ENCODE data around the gene CSF2.

The CSF2 gene

DNA sequence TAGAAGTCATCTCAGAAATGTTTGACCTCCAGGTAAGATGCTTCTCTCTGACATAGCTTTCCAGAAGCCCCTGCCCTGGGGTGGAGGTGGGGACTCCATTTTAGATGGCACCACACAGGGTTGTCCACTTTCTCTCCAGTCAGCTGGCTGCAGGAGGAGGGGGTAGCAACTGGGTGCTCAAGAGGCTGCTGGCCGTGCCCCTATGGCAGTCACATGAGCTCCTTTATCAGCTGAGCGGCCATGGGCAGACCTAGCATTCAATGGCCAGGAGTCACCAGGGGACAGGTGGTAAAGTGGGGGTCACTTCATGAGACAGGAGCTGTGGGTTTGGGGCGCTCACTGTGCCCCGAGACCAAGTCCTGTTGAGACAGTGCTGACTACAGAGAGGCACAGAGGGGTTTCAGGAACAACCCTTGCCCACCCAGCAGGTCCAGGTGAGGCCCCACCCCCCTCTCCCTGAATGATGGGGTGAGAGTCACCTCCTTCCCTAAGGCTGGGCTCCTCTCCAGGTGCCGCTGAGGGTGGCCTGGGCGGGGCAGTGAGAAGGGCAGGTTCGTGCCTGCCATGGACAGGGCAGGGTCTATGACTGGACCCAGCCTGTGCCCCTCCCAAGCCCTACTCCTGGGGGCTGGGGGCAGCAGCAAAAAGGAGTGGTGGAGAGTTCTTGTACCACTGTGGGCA, 642 bp downstream of the CSF2 start:
- Histone ChIP-seq H3K4me3 (ENCODE audit: insufficient read depth in 1 of 2, low read depth in 1 of 2, low read length in 2 of 2) (no peak overlapping the region), H3K27ac (ENCODE audit: low read length, poor library complexity, severe bottlenecking) (no peak overlapping the region), H2BK12ac (ENCODE audit: low read length in 2 of 2) (no peak overlapping the region), H2BK15ac (ENCODE audit: low read depth, poor library complexity, severe bottlenecking) (peak overlapping the region; percentile 48), H2BK120ac (ENCODE audit: low read depth, low read length) (no peak overlapping the region), H4K8ac (ENCODE audit: low read length) (no peak overlapping the region), H3K4ac (ENCODE audit: low read depth in 1 of 2, low read length in 2 of 2) (no peak overlapping the region), H3K4me1 (ENCODE audit: control insufficient read depth, insufficient read depth, low read depth, low read length) (peaks cover 19% of the 10 kb centered on the region), H4K91ac (ENCODE audit: low read length) (peak overlapping the region; percentile 62), H2AK5ac (ENCODE audit: low read length, severe bottlenecking) (no peak overlapping the region), H2AFZ (ENCODE audit: low read depth, low read length) (no peak overlapping the region), H2BK5ac (ENCODE audit: low read depth, low read length, poor library complexity, severe bottlenecking) (no peak overlapping the region), H3K18ac (ENCODE audit: low read depth in 1 of 2, low read length in 2 of 2) (no peak overlapping the region), H3K79me1 (replicated peaks; ENCODE audit: low read length, poor library complexity, severe bottlenecking) (no peaks in the 10 kb centered on the region), H3K27me3 (ENCODE audit: control insufficient read depth in 1 of 2, insufficient read depth in 1 of 2, low read length in 2 of 2) (no peaks in the 10 kb centered on the region), H3K14ac (ENCODE audit: low read length in 2 of 2) (no peak overlapping the region), H3K9ac (ENCODE audit: low read length) (no peak overlapping the region), H3K36me3 (ENCODE audit: control insufficient read depth in 1 of 2, insufficient read depth in 2 of 2, low read depth in 1 of 2, low read length in 2 of 2) (no peaks in the 10 kb centered on the region), H3K4me2 (ENCODE audit: low read length, poor library complexity, severe bottlenecking) (no peak overlapping the region), H3K9me3 (ENCODE audit: control insufficient read depth, low read length) (no peaks in the 10 kb centered on the region), H3K23ac (ENCODE audit: low read length in 2 of 2) (peak overlapping the region in 1 of 2 experiments; percentile 12)
- DNase-seq = no peak
- WGBS = 89% methylated on average over 7 of the region's 7 CpGs

- H2AFZ ChIP-seq (ENCODE audit: low read depth, low read length) = no peak overlapping the region
- WGBS = 85% methylated on average over 16 of the region's 16 CpGs
- peak overlapping the region; percentile 59 for H2BK5ac ChIP-seq (ENCODE audit: low read depth, low read length, poor library complexity, severe bottlenecking)
- no peak overlapping the region for H3K9ac ChIP-seq (ENCODE audit: low read length)
- no peak overlapping the region for H2BK120ac ChIP-seq (ENCODE audit: low read depth, low read length)
- H2AK5ac ChIP-seq (ENCODE audit: low read length, severe bottlenecking) = no peak overlapping the region
- DNase-seq = no peak
- H3K4ac ChIP-seq (ENCODE audit: low read depth in 1 of 2, low read length in 2 of 2) = no peak overlapping the region
- H3K14ac ChIP-seq (ENCODE audit: low read length in 2 of 2) = no peak overlapping the region
- peak overlapping the region; percentile 48 for H2BK15ac ChIP-seq (ENCODE audit: low read depth, poor library complexity, severe bottlenecking)
- no peak overlapping the region for H4K8ac ChIP-seq (ENCODE audit: low read length)
- no peak overlapping the region for H3K27ac ChIP-seq (ENCODE audit: low read length, poor library complexity, severe bottlenecking)
- H3K4me1 ChIP-seq (ENCODE audit: control insufficient read depth, insufficient read depth, low read depth, low read length) = peaks cover 19% of the 10 kb centered on the region
- no peaks in the 10 kb centered on the region for H3K36me3 ChIP-seq (ENCODE audit: control insufficient read depth in 1 of 2, insufficient read depth in 2 of 2, low read depth in 1 of 2, low read length in 2 of 2)
- H3K27me3 ChIP-seq (ENCODE audit: control insufficient read depth in 1 of 2, insufficient read depth in 1 of 2, low read length in 2 of 2) = no peaks in the 10 kb centered on the region
- H3K18ac ChIP-seq (ENCODE audit: low read depth in 1 of 2, low read length in 2 of 2) = no peak overlapping the region
- H3K9me3 ChIP-seq (ENCODE audit: control insufficient read depth, low read length) = no peaks in the 10 kb centered on the region
- no peak overlapping the region for H3K4me3 ChIP-seq (ENCODE audit: insufficient read depth in 1 of 2, low read depth in 1 of 2, low read length in 2 of 2)
- H4K91ac ChIP-seq (ENCODE audit: low read length) = no peak overlapping the region
- H3K4me2 ChIP-seq (ENCODE audit: low read length, poor library complexity, severe bottlenecking) = no peak overlapping the region
- H3K79me1 ChIP-seq (replicated peaks; ENCODE audit: low read length, poor library complexity, severe bottlenecking) = no peaks in the 10 kb centered on the region
- no peak overlapping the region for H3K23ac ChIP-seq (ENCODE audit: low read length in 2 of 2)
- H2BK12ac ChIP-seq (ENCODE audit: low read length in 2 of 2) = no peak overlapping the region
These were observed 1.5 kb downstream of the CSF2 start for GRCh38 chr5:132074772-132075718.

DNA sequence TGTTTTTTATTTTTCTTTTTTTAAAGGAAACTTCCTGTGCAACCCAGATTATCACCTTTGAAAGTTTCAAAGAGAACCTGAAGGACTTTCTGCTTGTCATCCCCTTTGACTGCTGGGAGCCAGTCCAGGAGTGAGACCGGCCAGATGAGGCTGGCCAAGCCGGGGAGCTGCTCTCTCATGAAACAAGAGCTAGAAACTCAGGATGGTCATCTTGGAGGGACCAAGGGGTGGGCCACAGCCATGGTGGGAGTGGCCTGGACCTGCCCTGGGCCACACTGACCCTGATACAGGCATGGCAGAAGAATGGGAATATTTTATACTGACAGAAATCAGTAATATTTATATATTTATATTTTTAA, 2.1 kb downstream of the CSF2 start:
- no peak overlapping the region for H3K27ac ChIP-seq (ENCODE audit: low read length, poor library complexity, severe bottlenecking)
- no peaks in the 10 kb centered on the region for H3K27me3 ChIP-seq (ENCODE audit: control insufficient read depth in 1 of 2, insufficient read depth in 1 of 2, low read length in 2 of 2)
- no peak overlapping the region for H4K8ac ChIP-seq (ENCODE audit: low read length)
- H3K4ac ChIP-seq (ENCODE audit: low read depth in 1 of 2, low read length in 2 of 2) = no peak overlapping the region
- no peak overlapping the region for H2AK5ac ChIP-seq (ENCODE audit: low read length, severe bottlenecking)
- no peak overlapping the region for H2AFZ ChIP-seq (ENCODE audit: low read depth, low read length)
- H3K23ac ChIP-seq (ENCODE audit: low read length in 2 of 2) = peak overlapping the region in 1 of 2 experiments; percentile 41
- H3K14ac ChIP-seq (ENCODE audit: low read length in 2 of 2) = no peak overlapping the region
- H3K9me3 ChIP-seq (ENCODE audit: control insufficient read depth, low read length) = no peaks in the 10 kb centered on the region
- H3K79me1 ChIP-seq (replicated peaks; ENCODE audit: low read length, poor library complexity, severe bottlenecking) = no peaks in the 10 kb centered on the region
- H3K18ac ChIP-seq (ENCODE audit: low read depth in 1 of 2, low read length in 2 of 2) = no peak overlapping the region
- H3K9ac ChIP-seq (ENCODE audit: low read length) = no peak overlapping the region
- H2BK15ac ChIP-seq (ENCODE audit: low read depth, poor library complexity, severe bottlenecking) = no peak overlapping the region
- no peak overlapping the region for H4K91ac ChIP-seq (ENCODE audit: low read length)
- no peaks in the 10 kb centered on the region for H3K36me3 ChIP-seq (ENCODE audit: control insufficient read depth in 1 of 2, insufficient read depth in 2 of 2, low read depth in 1 of 2, low read length in 2 of 2)
- no peak for DNase-seq
- H2BK12ac ChIP-seq (ENCODE audit: low read length in 2 of 2) = no peak overlapping the region
- no peak overlapping the region for H2BK120ac ChIP-seq (ENCODE audit: low read depth, low read length)
- no peak overlapping the region for H2BK5ac ChIP-seq (ENCODE audit: low read depth, low read length, poor library complexity, severe bottlenecking)
- H3K4me2 ChIP-seq (ENCODE audit: low read length, poor library complexity, severe bottlenecking) = no peak overlapping the region
- 95% methylated on average over 2 of the region's 2 CpGs for WGBS
- H3K4me1 ChIP-seq (ENCODE audit: control insufficient read depth, insufficient read depth, low read depth, low read length) = peaks cover 19% of the 10 kb centered on the region
- no peak overlapping the region for H3K4me3 ChIP-seq (ENCODE audit: insufficient read depth in 1 of 2, low read depth in 1 of 2, low read length in 2 of 2)

- no peaks in the 10 kb centered on the region for H3K27me3 ChIP-seq (ENCODE audit: control insufficient read depth in 1 of 2, insufficient read depth in 1 of 2, low read length in 2 of 2)
- peak; percentile 10 for DNase-seq
- H2BK15ac ChIP-seq (ENCODE audit: low read depth, poor library complexity, severe bottlenecking) = peak overlapping the region; percentile 26
- no peak overlapping the region for H3K14ac ChIP-seq (ENCODE audit: low read length in 2 of 2)
- no peak overlapping the region for H3K9ac ChIP-seq (ENCODE audit: low read length)
- H2BK12ac ChIP-seq (ENCODE audit: low read length in 2 of 2) = no peak overlapping the region
- H3K9me3 ChIP-seq (ENCODE audit: control insufficient read depth, low read length) = no peaks in the 10 kb centered on the region
- no peaks in the 10 kb centered on the region for H3K79me1 ChIP-seq (replicated peaks; ENCODE audit: low read length, poor library complexity, severe bottlenecking)
- H3K4me2 ChIP-seq (ENCODE audit: low read length, poor library complexity, severe bottlenecking) = no peak overlapping the region
- no peak overlapping the region for H2BK120ac ChIP-seq (ENCODE audit: low read depth, low read length)
- H4K8ac ChIP-seq (ENCODE audit: low read length) = no peak overlapping the region
- no peak overlapping the region for H3K23ac ChIP-seq (ENCODE audit: low read length in 2 of 2)
- H2BK5ac ChIP-seq (ENCODE audit: low read depth, low read length, poor library complexity, severe bottlenecking) = no peak overlapping the region
- H3K27ac ChIP-seq (ENCODE audit: low read length, poor library complexity, severe bottlenecking) = no peak overlapping the region
- no peak overlapping the region for H4K91ac ChIP-seq (ENCODE audit: low read length)
- no peak overlapping the region for H3K4me3 ChIP-seq (ENCODE audit: insufficient read depth in 1 of 2, low read depth in 1 of 2, low read length in 2 of 2)
- H3K18ac ChIP-seq (ENCODE audit: low read depth in 1 of 2, low read length in 2 of 2) = no peak overlapping the region
- 93% methylated on average over 10 of the region's 11 CpGs for WGBS
- H3K4me1 ChIP-seq (ENCODE audit: control insufficient read depth, insufficient read depth, low read depth, low read length) = peaks cover 19% of the 10 kb centered on the region
- no peak overlapping the region for H2AFZ ChIP-seq (ENCODE audit: low read depth, low read length)
- no peak overlapping the region for H2AK5ac ChIP-seq (ENCODE audit: low read length, severe bottlenecking)
- no peaks in the 10 kb centered on the region for H3K36me3 ChIP-seq (ENCODE audit: control insufficient read depth in 1 of 2, insufficient read depth in 2 of 2, low read depth in 1 of 2, low read length in 2 of 2)
- no peak overlapping the region for H3K4ac ChIP-seq (ENCODE audit: low read depth in 1 of 2, low read length in 2 of 2)
These were observed 2.7 kb downstream of the CSF2 start for GRCh38 chr5:132076202-132076830.
